Right atrium auricular region (tissue), 2 donors: ENCODE measurements around the gene C10orf62. TPM values are rescaled to one million over a fixed set of nuclear protein-coding genes. Genes with fewer than 3 reads are reported as not detected.
A peak's percentile ranks its signal among the peaks of the same experiment; 100 is the strongest.

Source experiments
- DNase-seq: peaks from one replicate; pipeline ENCODE4 v3.0.0-alpha.2; 2019; ENCODE audit warnings: low spot score
- H3K27ac ChIP-seq, 2 donors: fragments of 200-600 bp; sonication (generic); 1 replicate in 1 of 2; 2 replicates in 1 of 2; pipeline ENCODE4 v1.5.1; 2016 to 2019
- H3K27me3 ChIP-seq, 2 donors: fragments of 200-600 bp; sonication (generic); one replicate each; pipeline versions ENCODE4 v1.5.1 to v1.6.0; 2017 to 2019
- H3K36me3 ChIP-seq: fragments of 200-600 bp; sonication (generic); one replicate; pipeline ENCODE4 v1.5.1; 2016
- H3K4me1 ChIP-seq, 2 donors: fragments of 200-600 bp; sonication (generic); one replicate each; pipeline versions ENCODE4 v1.5.1 to v1.6.0; 2017 to 2019
- H3K4me3 ChIP-seq, 2 donors: fragments of 200-600 bp; sonication (generic); 1 replicate in 1 of 2; 2 replicates in 1 of 2; pipeline ENCODE4 v1.5.1; 2017 to 2019; ENCODE audit warnings: mild to moderate bottlenecking in 1 of 2, moderate library complexity in 1 of 2
- H3K9me3 ChIP-seq, 2 donors: fragments of 200-600 bp; sonication (generic); one replicate each; pipeline ENCODE4 v1.5.1; 2019
- total RNA-seq, 2 donors: library from RNA; depleted of rRNA; stranded (reverse); fragments of >200 nt; gene quantifications; one replicate each; pipeline ENCODE4 v1.1.0, GENCODE V29; 2016
- TF ChIP-seq, protein P1 (sequence below), 2 donors: fragments of 200-600 bp; sonication (generic); IDR thresholded peaks; one replicate each; pipeline ENCODE4 v1.5.1; 2019; ENCODE audit warnings: antibody characterized with exemption in 2 of 2

The C10orf62 gene
- total RNA-seq, 2 donors from 2014 or later: 0.35 to 0.67 TPM

DNA sequence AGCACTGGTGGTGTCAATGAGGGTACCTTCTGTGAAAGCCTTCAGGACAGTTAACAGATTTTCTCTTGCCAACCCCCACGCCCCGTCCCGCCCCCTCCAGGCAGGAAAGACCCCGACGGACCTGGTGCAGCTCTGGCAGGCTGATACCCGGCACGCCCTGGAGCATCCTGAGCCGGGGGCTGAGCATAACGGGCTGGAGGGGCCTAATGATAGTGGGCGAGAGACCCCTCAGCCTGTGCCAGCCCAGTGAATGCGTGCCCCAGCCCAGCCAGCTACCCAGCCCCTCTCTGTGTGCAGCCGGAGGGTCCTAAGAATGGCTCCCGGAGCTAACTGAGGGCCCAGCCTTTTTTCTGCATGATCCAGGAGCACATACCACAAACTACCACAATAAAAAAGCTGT is 6.0 kb upstream of the C10orf62 start:
- H3K4me3 ChIP-seq: no peak overlapping the region
- TF ChIP-seq, protein P1, sequence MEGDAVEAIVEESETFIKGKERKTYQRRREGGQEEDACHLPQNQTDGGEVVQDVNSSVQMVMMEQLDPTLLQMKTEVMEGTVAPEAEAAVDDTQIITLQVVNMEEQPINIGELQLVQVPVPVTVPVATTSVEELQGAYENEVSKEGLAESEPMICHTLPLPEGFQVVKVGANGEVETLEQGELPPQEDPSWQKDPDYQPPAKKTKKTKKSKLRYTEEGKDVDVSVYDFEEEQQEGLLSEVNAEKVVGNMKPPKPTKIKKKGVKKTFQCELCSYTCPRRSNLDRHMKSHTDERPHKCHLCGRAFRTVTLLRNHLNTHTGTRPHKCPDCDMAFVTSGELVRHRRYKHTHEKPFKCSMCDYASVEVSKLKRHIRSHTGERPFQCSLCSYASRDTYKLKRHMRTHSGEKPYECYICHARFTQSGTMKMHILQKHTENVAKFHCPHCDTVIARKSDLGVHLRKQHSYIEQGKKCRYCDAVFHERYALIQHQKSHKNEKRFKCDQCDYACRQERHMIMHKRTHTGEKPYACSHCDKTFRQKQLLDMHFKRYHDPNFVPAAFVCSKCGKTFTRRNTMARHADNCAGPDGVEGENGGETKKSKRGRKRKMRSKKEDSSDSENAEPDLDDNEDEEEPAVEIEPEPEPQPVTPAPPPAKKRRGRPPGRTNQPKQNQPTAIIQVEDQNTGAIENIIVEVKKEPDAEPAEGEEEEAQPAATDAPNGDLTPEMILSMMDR (IDR thresholded peaks at IDR 0.05): no peak
- no peaks in the 10 kb centered on the region for H3K27me3 ChIP-seq
- no peaks in the 10 kb centered on the region for H3K36me3 ChIP-seq
- no peaks in the 10 kb centered on the region for H3K9me3 ChIP-seq
- H3K4me1 ChIP-seq: peaks cover 0 to 35% of the 10 kb centered on the region in 2 donors
- H3K27ac ChIP-seq: peak overlapping the region; percentile 81 to 92
- no peak for DNase-seq

DNA sequence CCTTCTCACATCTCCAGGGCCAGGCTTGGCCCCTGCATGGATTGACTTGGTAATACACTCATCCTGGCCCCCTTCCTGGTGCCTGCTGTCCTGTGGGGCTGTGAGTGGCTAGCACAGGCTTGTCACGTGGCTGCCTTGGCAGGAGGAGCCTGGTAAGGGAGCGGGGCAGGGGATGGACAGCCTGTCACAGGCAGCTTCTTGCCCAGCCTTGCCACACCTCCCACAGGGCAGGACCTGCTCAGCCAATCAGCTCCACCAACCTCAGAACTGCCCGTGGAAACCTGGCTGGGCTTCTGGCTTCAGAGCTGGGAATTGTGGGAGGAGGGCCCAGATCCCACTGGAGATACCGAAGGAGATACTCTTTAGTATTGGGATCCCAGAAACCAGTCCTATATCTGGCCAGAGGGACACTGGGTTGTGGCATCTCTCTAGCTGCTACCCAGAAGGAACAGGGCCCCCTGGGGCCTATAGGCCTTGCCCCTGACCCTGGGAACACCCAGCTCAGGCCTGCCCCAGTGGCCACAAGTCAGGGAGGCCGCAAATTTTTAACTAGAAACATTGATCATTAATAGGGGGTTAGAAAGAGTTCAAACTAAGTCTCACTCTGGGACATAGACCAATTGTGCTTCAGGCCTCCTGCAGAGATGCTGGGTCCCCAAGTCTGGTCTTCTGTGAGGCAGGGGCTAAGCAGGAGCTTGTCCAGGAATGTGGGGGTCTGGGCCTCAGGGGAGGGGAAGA is 5.3 kb upstream of the C10orf62 start, which contains the start of gene HOGA1:
Gene HOGA1 (plus strand): TSS at position 330 of the 738 bp plus-strand sequence. CDS start 315 bp downstream, at position 645.
- TF ChIP-seq, protein P1 (IDR thresholded peaks at IDR 0.05): no peak
- Histone ChIP-seq H3K4me1 (peaks cover 0 to 35% of the 10 kb centered on the region in 2 donors), H3K36me3 (no peaks in the 10 kb centered on the region), H3K27ac (peak within 1 kb of the TSS; percentile 81 to 92), H3K9me3 (no peaks in the 10 kb centered on the region), H3K27me3 (no peaks in the 10 kb centered on the region), H3K4me3 (no peak within 1 kb of the TSS)
- DNase-seq: peak; percentile 90

DNA sequence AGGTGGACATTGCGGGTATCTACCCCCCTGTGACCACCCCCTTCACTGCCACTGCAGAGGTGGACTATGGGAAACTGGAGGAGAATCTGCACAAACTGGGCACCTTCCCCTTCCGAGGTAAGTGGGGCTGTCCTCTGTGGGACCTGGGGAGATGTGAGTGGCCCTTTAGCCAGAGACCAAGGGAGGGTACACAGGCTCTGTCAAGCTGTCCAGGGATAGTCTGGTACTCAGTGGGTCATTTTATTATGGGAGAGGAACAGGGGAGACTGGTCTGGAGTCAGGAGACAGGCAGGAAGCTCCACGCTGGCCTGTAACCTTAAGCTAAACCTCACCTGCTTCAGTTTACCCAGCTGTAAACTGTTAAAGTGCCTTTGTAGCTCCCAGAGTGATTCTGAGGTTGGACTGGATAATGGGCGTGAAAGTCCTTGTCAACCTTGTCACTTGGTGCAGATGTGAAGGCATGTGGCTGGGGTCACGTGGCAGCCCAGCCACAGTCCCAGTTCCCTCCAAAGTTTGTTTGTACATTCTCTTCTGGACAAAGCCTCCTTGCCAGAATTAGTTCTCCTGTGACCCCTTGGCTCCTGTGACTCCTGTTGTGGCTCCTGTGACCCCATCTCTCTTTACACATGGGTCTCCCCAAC is 4.6 kb upstream of the C10orf62 start:
- no peak for DNase-seq
- Histone ChIP-seq H3K27me3 (no peaks in the 10 kb centered on the region), H3K4me1 (peaks cover 0 to 35% of the 10 kb centered on the region in 2 donors), H3K4me3 (no peak overlapping the region), H3K9me3 (no peaks in the 10 kb centered on the region), H3K36me3 (no peaks in the 10 kb centered on the region), H3K27ac (peak overlapping the region; percentile 81 to 92)
- TF ChIP-seq, protein P1 (IDR thresholded peaks at IDR 0.05): no peak

DNA sequence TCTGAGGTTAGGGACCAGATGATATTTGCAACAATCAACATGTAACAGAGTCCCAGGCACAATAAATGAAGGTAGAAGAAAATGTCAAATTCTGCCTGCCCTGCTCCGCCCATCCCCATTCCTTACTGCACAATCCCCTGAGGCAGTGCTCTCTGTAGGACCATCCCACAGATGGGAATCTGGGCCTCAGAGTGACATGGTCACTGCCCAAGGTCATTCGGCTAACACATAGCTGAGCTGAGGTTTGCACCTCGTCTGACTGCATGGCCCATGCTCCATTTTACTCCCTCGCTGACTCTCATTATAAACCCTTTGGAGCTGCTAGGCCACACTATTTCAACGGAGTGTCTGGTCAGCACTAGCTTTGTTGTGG is 4.1 kb upstream of the C10orf62 start:
- DNase-seq: no peak
- Histone ChIP-seq H3K27ac (peak overlapping the region; percentile 81 to 92), H3K4me1 (peaks cover 0 to 35% of the 10 kb centered on the region in 2 donors), H3K4me3 (no peak overlapping the region), H3K27me3 (no peaks in the 10 kb centered on the region), H3K9me3 (no peaks in the 10 kb centered on the region), H3K36me3 (no peaks in the 10 kb centered on the region)
- TF ChIP-seq, protein P1 (IDR thresholded peaks at IDR 0.05): no peak

DNA sequence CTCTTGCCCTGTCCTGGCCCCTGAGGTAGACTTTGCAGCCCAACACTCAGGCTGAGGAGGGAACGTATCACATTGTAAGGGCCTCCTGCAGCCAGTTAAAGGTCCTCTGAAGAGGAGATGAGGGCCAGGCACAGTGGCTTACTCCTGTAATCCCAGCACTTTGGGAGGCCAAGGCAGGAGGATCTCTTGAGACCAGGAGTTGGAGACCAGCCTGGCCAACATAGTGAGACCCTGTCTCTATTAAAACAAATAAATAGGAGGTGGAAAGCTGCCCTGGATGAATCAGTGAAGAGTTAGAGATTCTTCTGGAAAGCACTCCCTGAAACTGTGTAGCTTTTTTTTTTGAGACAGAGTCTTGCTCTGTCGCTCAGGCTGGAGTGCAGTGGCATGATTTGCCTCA is 2.3 kb upstream of the C10orf62 start:
- DNase-seq: no peak
- Histone ChIP-seq H3K4me1 (peaks cover 0 to 35% of the 10 kb centered on the region in 2 donors), H3K27ac (peak overlapping the region; percentile 81 to 92), H3K9me3 (no peaks in the 10 kb centered on the region), H3K36me3 (no peaks in the 10 kb centered on the region), H3K27me3 (no peaks in the 10 kb centered on the region), H3K4me3 (no peak overlapping the region)
- TF ChIP-seq, protein P1 (IDR thresholded peaks at IDR 0.05): no peak
